Ishikawa (cell line): ENCODE results near the gene POLR1H.

Experiments
- CEBPB ChIP-seq: IDR thresholded peaks from 2 replicates; pipeline ENCODE4 v1.6.1; 2012
- CREB1 ChIP-seq: IDR thresholded peaks from 2 replicates; pipeline ENCODE4 v1.6.1; 2012; ENCODE audit warnings: low read depth
- EGR1 ChIP-seq: IDR thresholded peaks from 2 replicates; pipeline ENCODE4 v1.6.1; 2012
- EP300 ChIP-seq: IDR thresholded peaks from 2 replicates; pipeline ENCODE4 v1.6.1; 2012; ENCODE audit warnings: borderline replicate concordance
- FOXM1 ChIP-seq: IDR thresholded peaks from 2 replicates; pipeline ENCODE4 v1.6.1; 2012; ENCODE audit warnings: low read depth, borderline replicate concordance
- NFIC ChIP-seq: IDR thresholded peaks from 2 replicates; pipeline ENCODE4 v1.6.1; 2012
- RAD21 ChIP-seq: IDR thresholded peaks from 2 replicates; pipeline ENCODE4 v1.6.1; 2012; ENCODE audit warnings: low read depth
- TAF1 ChIP-seq: IDR thresholded peaks from 2 replicates; pipeline ENCODE4 v1.6.1; 2012; ENCODE audit warnings: low read depth, mild to moderate bottlenecking
- TCF12 ChIP-seq: IDR thresholded peaks from 2 replicates; pipeline ENCODE4 v1.6.1; 2012; ENCODE audit warnings: low read depth
- TEAD4 ChIP-seq: IDR thresholded peaks from 2 replicates; pipeline ENCODE4 v1.6.1; 2012
- YY1 ChIP-seq: IDR thresholded peaks from 2 replicates; pipeline ENCODE4 v1.6.1; 2012; ENCODE audit warnings: low read depth
- ZBTB7A ChIP-seq: IDR thresholded peaks from 2 replicates; pipeline ENCODE4 v1.6.1; 2012; ENCODE audit warnings: low read depth
- TF ChIP-seq, protein P1 (sequence below): IDR thresholded peaks from 2 replicates; pipeline ENCODE4 v1.6.1; 2012
- TF ChIP-seq, protein P2 (sequence below): IDR thresholded peaks from 2 replicates; pipeline ENCODE4 v1.6.1; 2012; ENCODE audit warnings: low read depth, mild to moderate bottlenecking
- TF ChIP-seq, protein P3 (sequence below): IDR thresholded peaks from 2 replicates; pipeline ENCODE4 v1.6.1; 2012

POLR1H gene

GRCh38 chr6:30103872-30104179, 42.8 kb downstream of the POLR1H start:
- TF ChIP-seq TCF12, result no peak
- TF ChIP-seq ZBTB7A, result no peak
- TF ChIP-seq CREB1, result no peak
- no peak for TF ChIP-seq TAF1
- TF ChIP-seq EGR1, result no peak
- TF ChIP-seq, protein P1, sequence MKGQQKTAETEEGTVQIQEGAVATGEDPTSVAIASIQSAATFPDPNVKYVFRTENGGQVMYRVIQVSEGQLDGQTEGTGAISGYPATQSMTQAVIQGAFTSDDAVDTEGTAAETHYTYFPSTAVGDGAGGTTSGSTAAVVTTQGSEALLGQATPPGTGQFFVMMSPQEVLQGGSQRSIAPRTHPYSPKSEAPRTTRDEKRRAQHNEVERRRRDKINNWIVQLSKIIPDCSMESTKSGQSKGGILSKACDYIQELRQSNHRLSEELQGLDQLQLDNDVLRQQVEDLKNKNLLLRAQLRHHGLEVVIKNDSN, result no peak
- TF ChIP-seq, protein P2, sequence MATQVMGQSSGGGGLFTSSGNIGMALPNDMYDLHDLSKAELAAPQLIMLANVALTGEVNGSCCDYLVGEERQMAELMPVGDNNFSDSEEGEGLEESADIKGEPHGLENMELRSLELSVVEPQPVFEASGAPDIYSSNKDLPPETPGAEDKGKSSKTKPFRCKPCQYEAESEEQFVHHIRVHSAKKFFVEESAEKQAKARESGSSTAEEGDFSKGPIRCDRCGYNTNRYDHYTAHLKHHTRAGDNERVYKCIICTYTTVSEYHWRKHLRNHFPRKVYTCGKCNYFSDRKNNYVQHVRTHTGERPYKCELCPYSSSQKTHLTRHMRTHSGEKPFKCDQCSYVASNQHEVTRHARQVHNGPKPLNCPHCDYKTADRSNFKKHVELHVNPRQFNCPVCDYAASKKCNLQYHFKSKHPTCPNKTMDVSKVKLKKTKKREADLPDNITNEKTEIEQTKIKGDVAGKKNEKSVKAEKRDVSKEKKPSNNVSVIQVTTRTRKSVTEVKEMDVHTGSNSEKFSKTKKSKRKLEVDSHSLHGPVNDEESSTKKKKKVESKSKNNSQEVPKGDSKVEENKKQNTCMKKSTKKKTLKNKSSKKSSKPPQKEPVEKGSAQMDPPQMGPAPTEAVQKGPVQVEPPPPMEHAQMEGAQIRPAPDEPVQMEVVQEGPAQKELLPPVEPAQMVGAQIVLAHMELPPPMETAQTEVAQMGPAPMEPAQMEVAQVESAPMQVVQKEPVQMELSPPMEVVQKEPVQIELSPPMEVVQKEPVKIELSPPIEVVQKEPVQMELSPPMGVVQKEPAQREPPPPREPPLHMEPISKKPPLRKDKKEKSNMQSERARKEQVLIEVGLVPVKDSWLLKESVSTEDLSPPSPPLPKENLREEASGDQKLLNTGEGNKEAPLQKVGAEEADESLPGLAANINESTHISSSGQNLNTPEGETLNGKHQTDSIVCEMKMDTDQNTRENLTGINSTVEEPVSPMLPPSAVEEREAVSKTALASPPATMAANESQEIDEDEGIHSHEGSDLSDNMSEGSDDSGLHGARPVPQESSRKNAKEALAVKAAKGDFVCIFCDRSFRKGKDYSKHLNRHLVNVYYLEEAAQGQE, result no peak
- TF ChIP-seq, protein P3, sequence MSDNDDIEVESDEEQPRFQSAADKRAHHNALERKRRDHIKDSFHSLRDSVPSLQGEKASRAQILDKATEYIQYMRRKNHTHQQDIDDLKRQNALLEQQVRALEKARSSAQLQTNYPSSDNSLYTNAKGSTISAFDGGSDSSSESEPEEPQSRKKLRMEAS, result no peak

- TF ChIP-seq EGR1 (no peak), NFIC (no peak), FOXM1 (no peak), EP300 (no peak), ZBTB7A (no peak), CREB1 (no peak), TEAD4 (no peak), CEBPB (no peak), TCF12 (no peak)
- TF ChIP-seq, protein P2, result no peak
- TF ChIP-seq, protein P3, result no peak
Observed at GRCh38 chr6:30104661-30105060, 43.6 kb downstream of the POLR1H start.

DNA sequence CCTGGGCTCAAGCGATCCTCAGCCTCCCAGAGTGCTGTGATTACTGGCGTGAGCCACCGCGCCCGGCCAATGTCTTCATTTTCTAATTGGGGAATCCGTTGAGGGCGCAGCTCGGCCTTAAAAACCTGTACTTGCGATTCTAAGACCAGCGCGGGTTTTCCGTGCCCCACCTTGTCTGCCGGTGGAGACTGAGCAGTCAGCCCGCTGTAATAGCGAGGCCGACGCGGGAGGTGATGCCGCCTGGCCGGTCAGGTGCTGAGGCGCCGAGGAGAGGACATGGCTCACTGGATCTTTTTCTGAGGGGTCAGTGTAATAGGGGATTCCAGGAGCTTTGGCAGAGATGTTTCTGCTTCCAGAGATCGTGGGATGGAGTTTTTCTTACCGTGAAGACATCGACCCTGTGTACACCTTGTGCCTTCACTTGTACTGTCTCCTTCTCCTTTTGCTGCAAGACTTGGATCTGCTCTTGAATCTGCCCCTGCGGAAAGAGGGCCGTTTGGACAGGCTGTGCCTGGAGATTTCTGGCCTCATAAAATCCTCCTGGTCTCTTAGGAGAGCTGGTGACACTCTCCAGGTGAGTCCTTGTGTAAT, 50.3 kb downstream of the POLR1H start:
- no peak for TF ChIP-seq TCF12
- no peak for TF ChIP-seq TAF1
- TF ChIP-seq, protein P1, result no peak
- no peak for TF ChIP-seq EGR1
- TF ChIP-seq CEBPB, result no peak

DNA sequence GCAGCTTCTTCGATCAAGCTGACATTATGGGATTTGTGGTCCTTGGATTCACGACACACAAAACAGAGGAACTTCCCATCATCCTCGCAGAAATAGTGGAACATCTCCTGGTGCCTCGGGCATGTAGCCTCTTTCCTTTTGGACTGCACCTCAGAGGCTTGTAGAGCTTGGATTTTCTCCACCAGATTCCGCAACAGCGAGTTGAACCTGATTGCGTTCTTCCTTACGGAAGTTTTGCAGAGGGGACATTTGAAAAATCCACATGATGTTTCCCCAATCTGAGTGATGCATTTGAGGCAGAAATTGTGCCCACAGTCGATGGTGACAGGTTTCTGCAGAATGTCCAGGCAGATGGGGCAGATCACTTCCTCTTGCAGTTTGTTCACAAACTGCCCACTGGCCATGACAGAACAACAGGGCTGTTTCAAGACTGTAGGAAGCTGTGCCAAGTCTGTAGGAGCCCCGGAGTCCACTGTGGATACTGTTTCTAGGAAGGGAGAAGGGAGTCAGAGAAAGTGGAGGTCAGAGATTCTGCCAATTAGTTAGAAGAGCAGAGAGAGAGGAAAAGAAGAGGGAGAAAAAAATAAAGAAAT, 51.4 kb downstream of the POLR1H start:
- no peak for TF ChIP-seq CEBPB
- TF ChIP-seq TCF12, result no peak
- TF ChIP-seq ZBTB7A, result no peak
- no peak for TF ChIP-seq EP300

DNA sequence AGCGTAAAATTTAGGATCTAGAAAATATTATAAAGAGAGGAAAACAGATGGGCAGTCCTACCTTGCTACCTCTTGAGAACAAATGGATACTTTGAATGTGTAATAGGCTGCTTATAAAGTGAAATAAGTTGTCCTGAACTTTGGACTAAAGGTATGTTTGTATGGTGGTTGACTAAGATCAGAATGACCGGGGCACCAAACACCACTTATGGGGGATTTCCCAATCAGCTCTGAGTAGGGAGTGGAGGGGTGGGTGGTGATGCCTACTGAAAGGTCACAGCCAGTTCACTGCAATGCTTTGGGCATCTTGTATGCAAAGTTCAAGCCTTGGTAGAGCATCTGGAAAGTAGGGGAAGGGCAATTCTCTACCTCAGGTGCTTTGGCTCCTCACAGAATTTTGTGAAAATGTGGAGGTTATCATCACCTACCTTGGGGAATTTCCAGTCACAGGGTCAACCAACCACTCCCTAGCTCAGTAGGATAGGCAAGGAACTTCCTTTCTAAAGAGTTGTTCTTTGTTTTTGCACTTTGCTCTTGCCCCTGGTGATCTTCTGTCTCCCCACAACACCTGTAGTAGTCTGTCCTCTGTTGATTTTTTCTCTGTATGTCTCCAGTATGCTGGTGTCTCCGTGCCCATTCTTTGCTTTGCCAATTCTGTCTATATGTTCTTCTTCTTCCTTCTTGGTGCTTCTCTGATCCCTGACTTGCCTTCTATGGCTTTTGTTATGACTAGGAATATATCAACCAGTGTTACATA, 52.1 kb downstream of the POLR1H start, which contains the start of gene TRIM31:
TRIM31 (minus strand) TSS at position 88 of the 757 bp plus-strand sequence. CDS start 285 bp downstream, outside the sequence.
- TF ChIP-seq FOXM1, result no peak
- TF ChIP-seq, protein P1, result no peak
- TF ChIP-seq TAF1, result no peak
- TF ChIP-seq TCF12, result no peak
- TF ChIP-seq TEAD4, result no peak
- TF ChIP-seq ZBTB7A, result no peak
- no peak for TF ChIP-seq EP300
- TF ChIP-seq, protein P3, result no peak
- no peak for TF ChIP-seq YY1
- TF ChIP-seq CEBPB, result no peak
- no peak for TF ChIP-seq EGR1
- TF ChIP-seq RAD21, result no peak
- no peak for TF ChIP-seq NFIC
